ENCODE results near the gene NKAIN2.
"Not testable (repeated sequence)": the region's sequence is repeated elsewhere in the genome, so short reads cannot be mapped to it uniquely, and the experiment has no call there.

Gene NKAIN2

DNA sequence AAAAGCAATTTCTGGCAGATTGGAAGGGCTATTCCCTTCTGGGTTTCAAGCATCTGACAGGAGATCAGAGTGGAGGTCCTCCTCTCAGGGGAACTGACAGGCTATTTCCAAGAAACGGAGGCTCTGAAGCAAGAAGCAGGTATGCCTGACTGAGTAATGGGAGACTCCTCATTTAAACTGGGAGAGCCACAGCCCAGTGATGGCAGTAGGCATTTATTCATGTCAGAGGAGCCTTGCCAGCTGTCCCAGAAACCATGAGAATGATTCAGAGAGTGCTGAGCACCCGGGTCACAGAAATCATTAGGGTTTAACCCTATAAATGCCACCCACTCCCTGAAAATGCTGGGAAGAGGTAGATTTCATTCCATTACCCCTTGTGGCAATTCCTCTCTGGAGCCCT, 911.1 kb downstream of the NKAIN2 start:
- DNase-seq (ENCODE audit: extremely low read depth, low read depth), result no peak
- TF ChIP-seq, protein P1, sequence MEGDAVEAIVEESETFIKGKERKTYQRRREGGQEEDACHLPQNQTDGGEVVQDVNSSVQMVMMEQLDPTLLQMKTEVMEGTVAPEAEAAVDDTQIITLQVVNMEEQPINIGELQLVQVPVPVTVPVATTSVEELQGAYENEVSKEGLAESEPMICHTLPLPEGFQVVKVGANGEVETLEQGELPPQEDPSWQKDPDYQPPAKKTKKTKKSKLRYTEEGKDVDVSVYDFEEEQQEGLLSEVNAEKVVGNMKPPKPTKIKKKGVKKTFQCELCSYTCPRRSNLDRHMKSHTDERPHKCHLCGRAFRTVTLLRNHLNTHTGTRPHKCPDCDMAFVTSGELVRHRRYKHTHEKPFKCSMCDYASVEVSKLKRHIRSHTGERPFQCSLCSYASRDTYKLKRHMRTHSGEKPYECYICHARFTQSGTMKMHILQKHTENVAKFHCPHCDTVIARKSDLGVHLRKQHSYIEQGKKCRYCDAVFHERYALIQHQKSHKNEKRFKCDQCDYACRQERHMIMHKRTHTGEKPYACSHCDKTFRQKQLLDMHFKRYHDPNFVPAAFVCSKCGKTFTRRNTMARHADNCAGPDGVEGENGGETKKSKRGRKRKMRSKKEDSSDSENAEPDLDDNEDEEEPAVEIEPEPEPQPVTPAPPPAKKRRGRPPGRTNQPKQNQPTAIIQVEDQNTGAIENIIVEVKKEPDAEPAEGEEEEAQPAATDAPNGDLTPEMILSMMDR (IDR thresholded peaks at IDR 0.05; ENCODE audit: low read depth, low read length), result no peak

DNA sequence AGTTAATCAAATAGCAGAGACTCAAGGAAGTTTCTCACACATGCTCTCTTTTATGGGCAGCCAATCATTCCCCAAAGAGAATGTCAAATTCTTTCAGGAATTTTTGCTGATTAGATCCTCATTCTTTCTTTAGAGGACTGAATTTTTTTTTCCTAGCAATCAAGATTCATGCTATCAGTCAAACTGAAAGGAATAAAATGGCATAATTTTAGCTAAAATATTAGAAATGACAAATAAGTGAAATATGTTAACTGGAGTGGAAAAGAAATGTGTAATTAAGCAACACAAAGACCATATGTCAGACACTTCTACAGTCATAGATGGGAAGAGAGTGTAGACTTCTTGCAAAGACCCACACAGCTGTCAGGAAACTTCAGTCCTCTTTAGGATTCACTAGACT, 916.2 kb downstream of the NKAIN2 start:
- TF ChIP-seq, protein P1 (IDR thresholded peaks at IDR 0.05; ENCODE audit: low read depth, low read length), result no peak
- no peak for DNase-seq (ENCODE audit: extremely low read depth, low read depth)

GRCh38 chr6:124721331-124721730, 917.7 kb downstream of the NKAIN2 start:
- DNase-seq (ENCODE audit: extremely low read depth, low read depth), result no peak
- TF ChIP-seq, protein P1 (IDR thresholded peaks at IDR 0.05; ENCODE audit: low read depth, low read length), result no peak

- no peak for DNase-seq (ENCODE audit: extremely low read depth, low read depth)
These were observed 918.6 kb downstream of the NKAIN2 start for GRCh38 chr6:124722141-124722878.

DNA sequence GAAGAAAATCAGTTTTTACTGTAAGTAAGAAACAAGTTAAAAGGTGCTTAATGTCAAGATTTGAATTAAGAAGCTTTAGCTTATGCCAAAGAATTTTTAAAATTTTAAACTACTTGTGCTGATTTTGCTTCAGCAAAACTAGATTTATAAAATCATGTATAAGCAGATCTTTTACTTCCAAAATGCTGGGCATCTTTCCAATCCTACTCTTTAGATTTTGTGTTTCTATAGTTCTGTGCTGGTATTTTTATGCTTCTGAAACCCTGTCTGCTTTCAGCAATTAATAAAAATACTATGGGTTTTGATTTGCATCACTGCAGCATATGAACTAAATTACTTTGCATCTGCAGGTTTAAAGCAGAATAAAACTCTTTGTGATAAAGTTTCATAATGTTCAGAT, 920.0 kb downstream of the NKAIN2 start:
- TF ChIP-seq, protein P1 (IDR thresholded peaks at IDR 0.05; ENCODE audit: low read depth, low read length), result no peak

More at GRCh38 chr6:124722141-124722878, 918.6 kb downstream of the NKAIN2 start:
- TF ChIP-seq, protein P1 (IDR thresholded peaks at IDR 0.05; ENCODE audit: low read depth, low read length), result no peak

DNA sequence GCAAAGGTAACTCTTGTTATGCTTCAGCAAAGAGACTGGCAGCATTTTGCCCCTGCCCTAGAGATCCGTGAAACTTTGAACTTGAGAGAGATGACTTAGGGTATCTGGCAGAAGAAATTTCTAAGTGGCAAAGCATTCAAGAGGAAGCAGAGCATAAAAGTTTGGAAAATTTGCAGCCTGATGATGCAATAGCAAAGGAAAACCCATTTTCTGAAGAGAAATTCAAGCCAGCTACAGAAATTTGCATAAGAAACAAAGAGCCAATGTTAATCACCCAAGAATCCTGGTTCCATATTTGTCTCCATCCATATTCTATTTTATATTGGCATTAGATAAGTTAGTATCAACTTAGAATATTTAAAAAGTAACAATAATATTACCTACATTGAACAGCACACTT, 934.1 kb downstream of the NKAIN2 start:
- not testable (repeated sequence) for DNase-seq (ENCODE audit: extremely low read depth, low read depth)

More for the DNA sequence above, 920.0 kb downstream of the NKAIN2 start:
- no peak for DNase-seq (ENCODE audit: extremely low read depth, low read depth)

GRCh38 chr6:124738482-124738881, 934.8 kb downstream of the NKAIN2 start:
- TF ChIP-seq, protein P1 (IDR thresholded peaks at IDR 0.05; ENCODE audit: low read depth, low read length), result no peak
- DNase-seq (ENCODE audit: extremely low read depth, low read depth), result no peak

GRCh38 chr6:124741341-124741740, 937.7 kb downstream of the NKAIN2 start:
- TF ChIP-seq, protein P1 (IDR thresholded peaks at IDR 0.05; ENCODE audit: low read depth, low read length), result no peak
- DNase-seq (ENCODE audit: extremely low read depth, low read depth), result no peak
